AG04449 (cell line): Measurements from ENCODE around the gene PRR9.

Source experiments
- CTCF ChIA-PET: fragments of 350-600 bp; formaldehyde crosslinking; extraction: SDS; loops from one replicate; lab custom pipeline; 2021; ENCODE audit warnings: antibody characterized with exemption; lab: Yijun Ruan, JAX
- POLR2A ChIA-PET: fragments of 400-600, 350-600 bp; formaldehyde crosslinking; extraction: SDS; loops from one replicate; lab custom pipeline; 2020; ENCODE audit warnings: antibody characterized with exemption, inconsistent platforms; lab: Yijun Ruan, JAX
- DNase-seq: peaks from one replicate; pipeline ENCODE4 v3.0.0-alpha.2; 2010; ENCODE audit warnings: low read depth, low spot score
- H3K4me3 ChIP-seq: 2 replicates; pipeline ENCODE4 v1.5.1; 2011; ENCODE audit warnings: low read depth, mild to moderate bottlenecking, control low read depth, low read length
- CTCF ChIP-seq: IDR thresholded peaks from one replicate; pipeline ENCODE4 v1.5.1; 2011; ENCODE audit warnings: mild to moderate bottlenecking, moderate library complexity, low read length, control low read depth, inconsistent platforms; ENCODE audit not compliant: insufficient read depth; ENCODE audit errors: missing control alignments

The PRR9 gene

GRCh38 chr1:153246018-153246417 lies 28.6 kb downstream of the PRR9 start:
- no peak for DNase-seq
- no peak overlapping the region for H3K4me3 ChIP-seq
- no peak for TF ChIP-seq CTCF
- POLR2A ChIA-PET = no interaction called here
- CTCF ChIA-PET = no interaction called here

GRCh38 chr1:153246825-153247224 lies 29.4 kb downstream of the PRR9 start:
- DNase-seq = no peak
- ChIA-PET POLR2A (no interaction called here), CTCF (no interaction called here)
- no peak for TF ChIP-seq CTCF
- no peak overlapping the region for H3K4me3 ChIP-seq

GRCh38 chr1:153248176-153248879 lies 30.9 kb downstream of the PRR9 start:
- CTCF ChIA-PET = interaction anchor here (1.3 kb wide), 1 partner anchor 18 kb away, joined by 3 read pairs; no protein-coding TSS in a partner anchor
- no peak for DNase-seq
- POLR2A ChIA-PET = no interaction called here
- no peak overlapping the region for H3K4me3 ChIP-seq
- TF ChIP-seq CTCF = no peak

- DNase-seq = no peak
- TF ChIP-seq CTCF = no peak
- ChIA-PET CTCF (interaction anchor here (1.2 kb wide), 1 partner anchor 20 kb away, joined by 3 read pairs; no protein-coding TSS in a partner anchor), POLR2A (no interaction called here)
- H3K4me3 ChIP-seq = no peak overlapping the region
These were observed 32.8 kb downstream of the PRR9 start for GRCh38 chr1:153250166-153250565.

GRCh38 chr1:153251087-153251486 lies 33.7 kb downstream of the PRR9 start:
- no peak for TF ChIP-seq CTCF
- DNase-seq = no peak
- no peak overlapping the region for H3K4me3 ChIP-seq
- POLR2A ChIA-PET = no interaction called here
- CTCF ChIA-PET = interaction anchor here (1.2 kb wide), 1 partner anchor 21 kb away, joined by 3 read pairs; no protein-coding TSS in a partner anchor

GRCh38 chr1:153251562-153251961 lies 34.2 kb downstream of the PRR9 start:
- H3K4me3 ChIP-seq = no peak overlapping the region
- no peak for TF ChIP-seq CTCF
- ChIA-PET POLR2A (no interaction called here), CTCF (no interaction called here)
- no peak for DNase-seq
